Posterior vena cava (tissue), 2 donors: ENCODE results near the gene ATP6V1F. TPM values are rescaled to one million over a fixed set of nuclear protein-coding genes. Genes with fewer than 3 reads are reported as not detected.
A peak's percentile ranks its signal among the peaks of the same experiment; 100 is the strongest.

Experiments
- DNase-seq: peaks from one replicate; pipeline ENCODE4 v3.0.0-alpha.2; 2020; ENCODE audit warnings: low spot score
- intact Hi-C, 2 donors: fragments of 100-400 bp; cut with DNase I; formaldehyde crosslinking; loops; one replicate each; pipeline versions ENCODE4 v1.14.1 to v1.14.2; 2022 to 2023
- total RNA-seq, 2 donors: library from RNA; stranded (reverse); fragmentation: NEBNext Ultra II Directional; extraction: Animal tissue kit (Norgen Biotek cat#: 25700); gene quantifications; one replicate each; pipeline ENCODE4 v1.2.1, GENCODE V29; 2021
- donor health status: DM: yes; HTN: yes; CAD: no.
- donor health status: DM: yes; HTN: yes; CAD: no.

Gene ATP6V1F
- total RNA-seq, 2 donors from 2014 or later = 106 to 115 TPM

- DNase-seq = peak; percentile 89
- intact Hi-C loops = loop anchor here in 1 of 2 donors (2.0 to 5.0 kb wide), 3 partner anchors 51 to 95 kb away; partner anchors contain the start of gene CALU
These were observed 29.3 kb upstream of the ATP6V1F start for GRCh38 chr7:128833148-128833945.

GRCh38 chr7:128833946-128834325 lies 28.7 kb upstream of the ATP6V1F start:
- DNase-seq = no peak
- intact Hi-C loops = loop anchor here in 1 of 2 donors (2.0 to 5.0 kb wide), 3 partner anchors 52 to 95 kb away; partner anchors contain the start of gene CALU

DNA sequence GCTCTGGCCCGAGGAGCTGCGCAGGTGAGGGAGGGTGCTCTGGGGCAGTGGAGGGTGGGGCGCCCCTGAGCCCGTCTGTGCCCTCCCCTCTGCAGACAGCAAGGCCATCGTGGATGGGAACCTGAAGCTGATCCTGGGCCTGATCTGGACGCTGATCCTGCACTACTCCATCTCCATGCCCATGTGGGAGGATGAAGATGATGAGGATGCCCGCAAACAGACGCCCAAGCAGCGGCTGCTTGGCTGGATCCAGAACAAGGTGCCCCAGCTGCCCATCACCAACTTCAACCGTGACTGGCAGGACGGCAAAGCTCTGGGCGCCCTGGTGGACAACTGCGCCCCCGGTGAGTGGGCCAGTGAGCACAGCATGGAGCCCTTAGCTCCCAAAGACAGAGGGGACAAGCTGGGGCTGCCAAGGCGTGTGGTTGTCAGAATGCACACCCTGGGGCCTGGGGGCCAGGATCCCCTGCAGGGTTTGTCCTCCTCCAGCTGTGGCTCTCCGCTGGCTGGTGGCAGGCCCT lies 27.4 kb upstream of the ATP6V1F start:
- DNase-seq = peak; percentile 80
- intact Hi-C loops = no loop called here

DNA sequence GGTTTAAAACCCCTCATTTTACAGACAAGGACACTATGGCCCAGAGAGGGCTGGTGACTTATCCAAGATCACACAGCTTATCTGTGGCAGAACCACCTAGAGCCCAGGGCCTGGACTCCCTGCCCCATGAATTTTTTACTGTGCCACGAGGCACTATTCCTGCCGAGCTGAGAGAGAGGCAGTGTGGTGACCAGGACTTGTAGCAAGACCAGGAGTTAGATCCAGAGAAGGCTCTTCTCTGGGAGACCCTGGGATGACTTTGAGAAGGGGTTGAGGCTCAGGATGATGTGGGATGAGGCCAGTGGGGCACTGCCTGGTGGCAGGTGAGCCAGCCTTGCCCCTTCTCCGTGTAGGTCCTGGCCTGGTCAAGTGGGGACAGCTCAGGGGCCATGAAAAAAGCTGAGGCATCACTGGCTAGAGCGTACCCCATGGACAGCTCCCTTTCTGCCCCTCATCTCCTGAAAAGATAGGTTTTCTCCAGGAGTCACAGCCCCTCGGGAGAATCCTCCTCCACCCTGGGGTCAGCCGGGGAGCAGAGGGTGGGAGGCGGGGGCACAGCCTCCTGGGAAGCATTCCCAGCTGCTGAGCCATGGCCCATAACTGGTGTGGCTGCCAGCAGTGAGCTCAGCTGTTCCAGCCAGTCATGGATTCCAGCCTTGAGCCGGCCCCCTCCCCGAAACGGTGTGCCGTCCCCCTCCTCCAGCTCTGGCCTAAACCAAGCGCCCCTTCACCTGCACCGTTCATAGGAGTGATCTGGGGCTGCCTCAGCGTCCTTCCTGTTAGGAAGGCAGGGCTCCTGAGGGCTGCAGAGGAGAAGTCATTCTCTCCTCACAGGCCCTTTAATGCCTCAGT lies 26.6 kb upstream of the ATP6V1F start:
- DNase-seq = peak; percentile 88
- intact Hi-C loops = no loop called here

DNA sequence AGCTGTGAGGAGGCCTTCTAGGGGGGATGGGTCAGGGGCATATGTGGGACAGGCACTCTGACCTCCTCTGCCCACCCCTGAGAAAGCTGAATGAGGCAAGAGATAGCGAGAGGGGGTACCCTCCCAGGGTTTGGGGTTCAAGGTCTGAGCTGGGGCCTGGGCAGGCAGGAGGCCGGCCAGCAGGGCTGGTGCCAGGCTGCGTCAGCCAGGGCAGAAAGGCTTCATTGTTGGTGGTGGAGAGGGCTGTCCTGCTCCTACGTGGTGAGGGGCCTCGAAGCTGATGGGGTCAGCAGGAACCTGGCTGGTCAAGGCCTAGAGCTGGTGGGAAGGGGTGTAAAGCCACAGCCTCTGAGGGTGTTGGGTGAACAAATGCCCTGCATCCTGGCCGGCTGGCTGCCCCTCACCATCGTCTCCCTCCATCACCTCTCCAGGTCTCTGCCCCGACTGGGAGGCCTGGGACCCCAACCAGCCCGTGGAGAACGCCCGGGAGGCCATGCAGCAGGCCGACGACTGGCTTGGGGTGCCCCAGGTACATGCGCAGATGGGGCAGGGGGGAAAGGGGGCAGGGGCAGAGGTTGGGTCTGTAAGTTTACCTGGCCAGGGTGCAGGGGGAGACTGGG lies 25.8 kb upstream of the ATP6V1F start:
- intact Hi-C loops = no loop called here
- DNase-seq = no peak

- intact Hi-C loops = no loop called here
- no peak for DNase-seq
These were observed 25.1 kb upstream of the ATP6V1F start for GRCh38 chr7:128837521-128837921.

DNA sequence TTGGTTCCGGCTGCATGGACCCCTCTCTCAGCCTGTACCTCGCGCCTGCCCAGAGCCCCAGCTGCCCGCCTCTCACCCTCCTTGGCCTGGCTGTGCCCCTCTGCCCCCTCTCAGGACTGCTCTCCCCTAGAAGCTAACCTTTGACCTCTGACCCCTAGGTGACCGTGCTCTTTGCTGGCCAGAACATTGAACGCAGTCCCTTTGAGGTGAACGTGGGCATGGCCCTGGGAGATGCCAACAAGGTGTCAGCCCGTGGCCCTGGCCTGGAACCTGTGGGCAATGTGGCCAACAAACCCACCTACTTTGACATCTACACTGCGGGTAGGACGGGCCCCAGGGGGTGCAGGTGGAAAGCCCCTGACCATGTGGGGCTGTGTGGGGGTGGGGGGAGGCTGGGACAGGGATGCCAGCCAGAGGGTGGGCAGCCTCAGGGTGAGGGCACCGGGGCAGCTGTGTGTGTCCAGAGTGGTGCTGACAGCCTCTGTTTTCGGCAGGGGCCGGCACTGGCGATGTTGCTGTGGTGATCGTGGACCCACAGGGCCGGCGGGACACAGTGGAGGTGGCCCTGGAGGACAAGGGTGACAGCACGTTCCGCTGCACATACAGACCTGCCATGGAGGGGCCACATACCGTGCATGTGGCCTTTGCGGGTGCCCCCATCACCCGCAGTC lies 24.4 kb upstream of the ATP6V1F start:
- DNase-seq = no peak
- intact Hi-C loops = no loop called here

DNA sequence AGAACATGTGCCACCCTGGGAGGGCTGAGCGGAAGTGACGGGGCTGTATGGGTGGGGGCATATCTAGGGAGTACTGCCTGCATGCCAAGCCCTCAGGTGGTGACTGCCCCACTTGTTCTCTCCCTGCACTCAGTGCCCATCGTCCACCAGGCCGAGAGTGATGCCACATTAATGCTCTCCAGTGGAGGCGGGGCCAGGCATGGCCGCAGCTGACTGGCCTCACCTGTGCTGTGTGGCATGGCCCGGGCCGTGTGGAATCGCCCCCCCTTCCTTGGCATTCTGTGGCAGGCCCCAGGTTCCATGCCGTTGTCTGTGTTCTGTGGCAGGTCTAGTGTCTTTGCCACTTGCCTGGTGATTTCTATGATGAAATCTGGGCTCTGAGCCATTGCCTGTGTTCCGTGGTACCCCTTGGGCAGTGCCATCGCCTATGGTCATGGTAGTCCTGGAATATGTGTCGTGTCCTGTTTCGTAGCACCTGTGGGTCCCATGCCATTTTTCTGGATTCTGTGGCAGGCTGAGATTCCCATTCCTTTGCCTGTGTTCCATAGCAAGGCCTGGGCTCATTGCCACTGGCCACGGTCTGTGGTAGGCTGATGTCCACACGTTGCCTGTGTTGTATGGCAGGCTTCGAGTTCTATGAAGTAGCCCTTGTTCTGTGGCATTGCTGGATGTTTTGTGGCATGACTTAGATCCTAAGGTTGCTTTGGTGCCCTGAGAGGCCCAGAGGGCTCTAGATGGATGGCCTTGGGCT lies 23.5 kb upstream of the ATP6V1F start:
- intact Hi-C loops = no loop called here
- no peak for DNase-seq

DNA sequence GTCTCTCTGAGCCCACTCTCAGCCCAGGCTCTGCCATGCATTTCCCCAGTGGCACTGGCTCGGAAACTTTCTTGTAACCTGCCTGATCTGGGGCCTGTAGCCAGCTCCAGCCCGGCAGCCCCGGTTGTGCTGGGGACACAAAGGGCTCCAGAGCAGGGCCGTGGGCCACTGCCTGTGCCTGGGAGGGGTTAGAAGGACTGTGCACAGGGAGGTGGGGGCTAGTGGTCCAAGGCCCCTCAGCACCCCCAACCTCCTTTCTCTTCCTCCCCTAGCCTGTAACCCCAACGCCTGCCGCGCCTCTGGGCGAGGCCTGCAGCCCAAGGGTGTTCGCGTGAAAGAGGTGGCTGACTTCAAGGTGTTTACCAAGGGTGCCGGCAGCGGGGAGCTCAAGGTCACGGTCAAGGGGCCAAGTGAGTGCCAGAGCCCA lies 22.9 kb upstream of the ATP6V1F start:
- intact Hi-C loops = no loop called here
- no peak for DNase-seq

GRCh38 chr7:128840326-128841170 lies 22.1 kb upstream of the ATP6V1F start:
- no peak for DNase-seq
- intact Hi-C loops = no loop called here

DNA sequence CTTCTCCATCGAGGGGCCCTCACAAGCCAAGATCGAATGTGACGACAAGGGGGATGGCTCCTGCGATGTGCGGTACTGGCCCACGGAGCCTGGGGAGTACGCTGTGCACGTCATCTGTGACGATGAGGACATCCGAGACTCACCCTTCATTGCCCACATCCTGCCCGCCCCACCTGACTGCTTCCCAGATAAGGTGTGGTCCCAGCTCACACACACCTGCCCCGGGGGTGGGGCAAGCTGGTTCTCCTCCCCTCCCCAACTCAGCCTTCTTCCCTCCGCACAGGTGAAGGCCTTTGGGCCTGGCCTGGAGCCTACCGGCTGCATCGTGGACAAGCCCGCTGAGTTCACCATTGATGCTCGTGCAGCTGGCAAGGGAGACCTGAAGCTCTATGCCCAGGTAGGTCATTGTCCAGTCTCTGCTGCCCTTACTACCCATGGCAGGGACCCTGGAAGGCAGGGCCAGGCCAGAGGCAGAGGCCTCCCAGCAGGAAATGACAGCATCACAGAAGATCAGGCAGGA lies 21.4 kb upstream of the ATP6V1F start:
- intact Hi-C loops = no loop called here
- no peak for DNase-seq

DNA sequence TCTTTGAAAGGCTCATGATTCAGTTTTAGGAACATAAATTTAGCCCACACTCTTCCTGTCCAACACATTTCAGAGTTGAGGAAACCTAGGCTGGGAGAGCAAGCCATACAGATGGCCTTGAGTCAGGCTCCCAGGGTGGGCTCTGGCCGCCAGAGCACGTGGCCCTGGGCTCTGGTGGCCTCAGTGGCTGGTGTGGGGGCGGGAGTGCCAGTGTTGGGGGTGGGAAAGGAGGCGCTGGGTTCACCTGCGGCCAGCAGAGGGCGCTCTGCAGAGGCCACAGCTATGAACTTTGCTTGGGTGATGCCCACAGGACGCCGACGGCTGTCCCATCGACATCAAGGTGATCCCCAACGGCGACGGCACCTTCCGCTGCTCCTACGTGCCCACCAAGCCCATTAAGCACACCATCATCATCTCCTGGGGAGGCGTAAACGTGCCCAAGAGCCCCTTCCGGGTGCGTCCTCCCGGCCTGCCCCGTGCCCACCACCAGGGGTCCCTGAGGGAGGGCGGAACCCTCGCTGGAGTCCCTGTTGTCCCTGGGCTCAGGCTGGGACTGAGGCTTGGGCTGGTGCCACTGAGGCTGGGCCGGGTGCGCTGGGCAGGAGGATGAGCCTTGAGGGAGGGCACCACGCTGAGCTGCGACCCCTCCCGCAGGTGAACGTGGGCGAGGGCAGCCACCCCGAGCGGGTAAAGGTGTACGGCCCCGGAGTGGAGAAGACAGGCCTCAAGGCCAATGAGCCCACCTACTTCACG lies 20.6 kb upstream of the ATP6V1F start:
- intact Hi-C loops = no loop called here
- DNase-seq = no peak

GRCh38 chr7:128842674-128843641 lies 19.7 kb upstream of the ATP6V1F start:
- intact Hi-C loops = no loop called here
- DNase-seq = peak; percentile 76

DNA sequence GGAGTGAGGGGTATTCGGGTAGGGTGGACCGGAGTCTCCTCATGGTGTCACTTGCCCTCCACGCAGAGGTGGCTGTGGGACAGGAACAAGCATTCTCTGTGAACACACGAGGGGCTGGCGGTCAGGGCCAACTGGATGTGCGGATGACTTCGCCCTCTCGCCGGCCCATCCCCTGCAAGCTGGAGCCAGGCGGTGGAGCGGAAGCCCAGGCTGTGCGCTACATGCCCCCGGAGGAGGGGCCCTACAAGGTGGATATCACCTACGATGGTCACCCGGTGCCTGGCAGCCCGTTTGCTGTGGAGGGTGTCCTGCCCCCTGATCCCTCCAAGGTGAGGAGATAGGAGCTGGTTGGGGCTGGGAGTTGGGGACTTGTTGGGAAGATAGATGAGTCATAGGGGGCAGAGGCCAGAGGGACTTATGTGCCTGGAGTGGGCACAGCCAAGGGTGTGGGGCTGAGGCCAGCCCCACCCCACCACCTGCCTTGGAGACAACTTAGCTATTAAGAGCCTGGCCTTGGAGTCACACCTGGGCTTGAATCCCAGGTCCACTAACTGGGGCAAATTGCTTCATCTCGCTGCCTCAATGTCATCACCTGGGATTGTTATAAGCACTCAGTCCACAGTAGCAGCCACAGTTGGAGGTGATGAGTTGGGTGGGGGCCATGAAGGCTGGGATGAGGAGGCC lies 18.6 kb upstream of the ATP6V1F start:
- intact Hi-C loops = no loop called here
- no peak for DNase-seq

DNA sequence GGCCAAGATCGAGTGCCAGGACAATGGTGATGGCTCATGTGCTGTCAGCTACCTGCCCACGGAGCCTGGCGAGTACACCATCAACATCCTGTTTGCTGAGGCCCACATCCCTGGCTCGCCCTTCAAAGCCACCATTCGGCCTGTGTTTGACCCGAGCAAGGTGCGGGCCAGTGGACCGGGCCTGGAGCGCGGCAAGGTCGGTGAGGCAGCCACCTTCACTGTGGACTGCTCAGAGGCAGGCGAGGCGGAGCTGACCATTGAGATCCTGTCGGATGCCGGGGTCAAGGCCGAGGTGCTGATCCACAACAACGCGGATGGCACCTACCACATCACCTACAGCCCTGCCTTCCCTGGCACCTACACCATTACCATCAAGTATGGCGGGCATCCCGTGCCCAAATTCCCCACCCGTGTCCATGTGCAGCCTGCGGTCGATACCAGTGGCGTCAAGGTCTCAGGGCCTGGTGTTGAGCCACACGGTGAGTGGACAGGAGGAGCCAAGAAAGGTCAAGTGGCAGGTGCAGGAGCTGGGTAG lies 17.8 kb upstream of the ATP6V1F start:
- intact Hi-C loops = no loop called here
- no peak for DNase-seq
